HT-29 (cell line): ENCODE measurements around the gene IL18BP. TPM values are rescaled to one million over a fixed set of nuclear protein-coding genes. Genes with fewer than 3 reads are reported as not detected.
A peak's percentile ranks its signal among the peaks of the same experiment; 100 is the strongest.

ENCODE experiments used
- DNase-seq: peaks from one replicate; pipeline ENCODE4 v3.0.0-alpha.2; 2015; ENCODE audit warnings: low spot score
- total RNA-seq: library from RNA; depleted of rRNA; stranded (reverse); fragments of >200 nt; shearing (Covaris generic); gene quantifications from 2 replicates; pipeline ENCODE4 v1.2.3, GENCODE V29; 2014

Gene IL18BP
- total RNA-seq, 1 experiment from 2014 or later, result 5.8 TPM

- no peak for DNase-seq
Measured at GRCh38 chr11:72012897-72013721, 14.4 kb downstream of the IL18BP start.

GRCh38 chr11:72013765-72014711 is 15.3 kb downstream of the IL18BP start:
- no peak for DNase-seq

GRCh38 chr11:72014761-72015320 is 16.1 kb downstream of the IL18BP start:
- DNase-seq, result no peak

GRCh38 chr11:72015511-72016061 is 16.9 kb downstream of the IL18BP start:
- DNase-seq, result peak; percentile 45

- DNase-seq, result no peak
Measured at GRCh38 chr11:72018171-72018570, 19.5 kb downstream of the IL18BP start.

GRCh38 chr11:72023335-72023734 is 24.6 kb downstream of the IL18BP start:
- no peak for DNase-seq

- DNase-seq, result no peak
Measured at GRCh38 chr11:72024069-72024754, 25.5 kb downstream of the IL18BP start.

GRCh38 chr11:72026090-72026489 is 27.4 kb downstream of the IL18BP start:
- DNase-seq, result no peak

GRCh38 chr11:72030472-72031045 is 31.9 kb downstream of the IL18BP start:
- no peak for DNase-seq

GRCh38 chr11:72036687-72037086 is 38.0 kb downstream of the IL18BP start:
- no peak for DNase-seq

GRCh38 chr11:72037554-72038311 is 39.0 kb downstream of the IL18BP start:
- no peak for DNase-seq

- DNase-seq, result no peak
Measured at GRCh38 chr11:72038491-72038890, 39.8 kb downstream of the IL18BP start.

- DNase-seq, result peak; percentile 59
Measured at GRCh38 chr11:72039031-72039855, 40.5 kb downstream of the IL18BP start.

GRCh38 chr11:72039856-72040401 is 41.2 kb downstream of the IL18BP start:
- peak; percentile 30 for DNase-seq

GRCh38 chr11:72040491-72041363 is 42.0 kb downstream of the IL18BP start:
- peak; percentile 99 for DNase-seq

GRCh38 chr11:72041364-72042063 is 42.8 kb downstream of the IL18BP start:
- peak; percentile 76 for DNase-seq

GRCh38 chr11:72042064-72042745 is 43.5 kb downstream of the IL18BP start:
- DNase-seq, result peak; percentile 22
